ENCODE data around the gene KDM6A.

DNA sequence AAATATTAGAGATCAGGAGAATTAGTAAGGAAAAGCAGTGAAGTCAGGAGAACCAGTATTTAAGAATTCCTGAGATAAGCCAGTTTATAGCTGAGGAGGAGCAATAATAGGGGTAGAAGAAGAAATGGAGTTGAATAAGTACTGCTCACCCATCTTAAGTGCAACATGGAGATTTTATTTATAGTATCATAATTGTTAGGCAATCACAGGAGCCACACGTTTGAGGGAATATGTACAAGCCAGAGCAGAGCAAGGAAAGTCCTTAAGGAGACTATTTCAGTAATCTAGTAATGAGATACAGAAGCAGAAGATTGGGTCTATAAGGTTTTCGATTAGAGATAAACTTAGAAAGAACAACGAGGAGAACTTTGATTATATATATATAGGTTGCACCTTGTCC is 145.0 kb downstream of the KDM6A start:
- TF ChIP-seq, protein P1, sequence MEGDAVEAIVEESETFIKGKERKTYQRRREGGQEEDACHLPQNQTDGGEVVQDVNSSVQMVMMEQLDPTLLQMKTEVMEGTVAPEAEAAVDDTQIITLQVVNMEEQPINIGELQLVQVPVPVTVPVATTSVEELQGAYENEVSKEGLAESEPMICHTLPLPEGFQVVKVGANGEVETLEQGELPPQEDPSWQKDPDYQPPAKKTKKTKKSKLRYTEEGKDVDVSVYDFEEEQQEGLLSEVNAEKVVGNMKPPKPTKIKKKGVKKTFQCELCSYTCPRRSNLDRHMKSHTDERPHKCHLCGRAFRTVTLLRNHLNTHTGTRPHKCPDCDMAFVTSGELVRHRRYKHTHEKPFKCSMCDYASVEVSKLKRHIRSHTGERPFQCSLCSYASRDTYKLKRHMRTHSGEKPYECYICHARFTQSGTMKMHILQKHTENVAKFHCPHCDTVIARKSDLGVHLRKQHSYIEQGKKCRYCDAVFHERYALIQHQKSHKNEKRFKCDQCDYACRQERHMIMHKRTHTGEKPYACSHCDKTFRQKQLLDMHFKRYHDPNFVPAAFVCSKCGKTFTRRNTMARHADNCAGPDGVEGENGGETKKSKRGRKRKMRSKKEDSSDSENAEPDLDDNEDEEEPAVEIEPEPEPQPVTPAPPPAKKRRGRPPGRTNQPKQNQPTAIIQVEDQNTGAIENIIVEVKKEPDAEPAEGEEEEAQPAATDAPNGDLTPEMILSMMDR (IDR thresholded peaks at IDR 0.05), result no peak
- no peak for TF ChIP-seq EP300 (IDR thresholded peaks at IDR 0.05)

All from upper lobe of left lung (tissue), 4 donors.